ENCODE data around the gene YIPF6. TPM values are rescaled to one million over a fixed set of nuclear protein-coding genes. Genes with fewer than 3 reads are reported as not detected.

YIPF6 gene
- total and polyA plus RNA-seq, 9 of the 15 experiments (the other 6 are each of a cell fraction or from before 2014, with no cell fraction given): 7.7 to 44.2 (median 22.4) TPM

DNA sequence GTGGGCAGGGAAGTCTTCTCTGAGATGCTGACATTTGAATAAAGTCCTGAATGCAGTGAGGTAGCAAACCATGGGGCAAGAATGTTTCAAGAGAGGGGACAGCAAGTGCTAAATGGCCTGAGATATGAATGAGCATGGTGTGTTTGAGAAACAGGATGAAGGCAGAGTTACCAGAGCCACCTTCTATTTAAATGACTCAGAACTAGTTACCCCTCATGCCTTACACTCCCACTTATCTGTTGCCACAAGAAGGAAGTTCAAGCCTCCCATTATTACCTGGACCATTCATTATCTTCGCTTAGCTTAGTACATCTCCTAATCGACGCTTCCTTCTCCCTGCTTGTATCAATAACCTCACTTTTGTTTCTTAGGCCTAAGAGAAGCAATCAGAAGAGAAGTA, 81.0 kb downstream of the YIPF6 start (continued):
- TF ChIP-seq, protein P1, sequence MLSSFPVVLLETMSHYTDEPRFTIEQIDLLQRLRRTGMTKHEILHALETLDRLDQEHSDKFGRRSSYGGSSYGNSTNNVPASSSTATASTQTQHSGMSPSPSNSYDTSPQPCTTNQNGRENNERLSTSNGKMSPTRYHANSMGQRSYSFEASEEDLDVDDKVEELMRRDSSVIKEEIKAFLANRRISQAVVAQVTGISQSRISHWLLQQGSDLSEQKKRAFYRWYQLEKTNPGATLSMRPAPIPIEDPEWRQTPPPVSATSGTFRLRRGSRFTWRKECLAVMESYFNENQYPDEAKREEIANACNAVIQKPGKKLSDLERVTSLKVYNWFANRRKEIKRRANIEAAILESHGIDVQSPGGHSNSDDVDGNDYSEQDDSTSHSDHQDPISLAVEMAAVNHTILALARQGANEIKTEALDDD (IDR thresholded peaks at IDR 0.05): peak; percentile 93
- TF ChIP-seq EP300 (IDR thresholded peaks at IDR 0.05; ENCODE audit: low read length) (no peak), USF2 (CRISPR knock-in tag; IDR thresholded peaks at IDR 0.05) (no peak), HNRNPK (IDR thresholded peaks at IDR 0.05; ENCODE audit: low read depth, low read length, poor library complexity, severe bottlenecking) (no peak), TARDBP (IDR thresholded peaks at IDR 0.05) (no peak), ADNP (tag; IDR thresholded peaks at IDR 0.05) (no peak), GATAD2A (IDR thresholded peaks at IDR 0.05) (no peak), CBX2 (IDR thresholded peaks at IDR 0.05; ENCODE audit: insufficient read depth, low read length, poor library complexity, severe bottlenecking) (no peak)
- TF ChIP-seq, protein P2, sequence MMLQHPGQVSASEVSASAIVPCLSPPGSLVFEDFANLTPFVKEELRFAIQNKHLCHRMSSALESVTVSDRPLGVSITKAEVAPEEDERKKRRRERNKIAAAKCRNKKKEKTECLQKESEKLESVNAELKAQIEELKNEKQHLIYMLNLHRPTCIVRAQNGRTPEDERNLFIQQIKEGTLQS (IDR thresholded peaks at IDR 0.05): no peak
- TF ChIP-seq, protein P2 (CRISPR knock-in tag; conservative IDR thresholded peaks at IDR 0.05): no peak

Measured in K562 (cell line).